HEK293 (cell line): ENCODE results near the gene NXT2.

Experiments
- CTCF ChIA-PET: fragments of 350-600 bp; formaldehyde crosslinking; extraction: SDS; loops from one replicate; lab custom pipeline; 2021; ENCODE audit warnings: antibody characterized with exemption; lab: Yijun Ruan, JAX
- POLR2A ChIA-PET: fragments of 300-600 bp; formaldehyde crosslinking; extraction: SDS; loops from one replicate; lab custom pipeline; 2020; ENCODE audit warnings: antibody characterized with exemption, inconsistent platforms; lab: Yijun Ruan, JAX
- H3K27ac ChIP-seq: fragments of 200-500 bp; sonication (Bioruptor generic); 2 replicates; pipeline ENCODE4 v1.5.1; 2014; ENCODE audit warnings: low read depth, low read length, control low read depth, inconsistent platforms; ENCODE audit errors: extremely low read depth
- H3K36me3 ChIP-seq, 2 experiments: fragments of 200-500 bp in 1 of 2; sonication (Bioruptor generic) in 1 of 2; 1 replicate in 1 of 2; 2 replicates in 1 of 2; pipeline ENCODE4 v1.5.1; 2014 to 2017; ENCODE audit warnings: inconsistent platforms in 2 of 2, low read length in 2 of 2; ENCODE audit not compliant: control insufficient read depth in 2 of 2, insufficient read depth in 1 of 2
- H3K4me1 ChIP-seq: fragments of 200-500 bp; sonication (Bioruptor generic); 2 replicates; pipeline ENCODE4 v1.5.1; 2014; ENCODE audit warnings: mild to moderate bottlenecking, low read length, inconsistent platforms; ENCODE audit not compliant: control insufficient read depth, insufficient read depth
- H3K4me3 ChIP-seq: 2 replicates; pipeline ENCODE4 v1.5.1; 2011; ENCODE audit warnings: low read depth, mild to moderate bottlenecking, control low read depth, low read length, moderate library complexity
- H3K9me3 ChIP-seq: fragments of 200-500 bp; sonication (Bioruptor generic); 2 replicates; pipeline ENCODE4 v1.5.1; 2014; ENCODE audit warnings: low read depth, low read length, inconsistent platforms; ENCODE audit not compliant: control insufficient read depth, insufficient read depth
- GLIS1 ChIP-seq: fragments of 450-650 bp; formaldehyde crosslinking; IDR thresholded peaks from 2 replicates; pipeline ENCODE4 v1.5.1; 2016; ENCODE audit warnings: missing biosample characterization, missing genetic modification characterization
- KLF10 ChIP-seq: fragments of 450-650 bp; IDR thresholded peaks from 2 replicates; pipeline ENCODE4 v1.5.1; 2018; ENCODE audit warnings: missing biosample characterization, mild to moderate bottlenecking, missing genetic modification characterization
- OSR2 ChIP-seq: fragments of 450-650 bp; formaldehyde crosslinking; IDR thresholded peaks from 2 replicates; pipeline ENCODE4 v1.5.1; 2016; ENCODE audit warnings: missing biosample characterization, missing genetic modification characterization
- SALL2 ChIP-seq: fragments of 450-650 bp; formaldehyde crosslinking; IDR thresholded peaks from 2 replicates; pipeline ENCODE4 v1.5.0; 2017; ENCODE audit warnings: missing biosample characterization, mild to moderate bottlenecking, missing genetic modification characterization, borderline replicate concordance
- SP3 ChIP-seq: fragments of 450-650 bp; formaldehyde crosslinking; IDR thresholded peaks from 2 replicates; pipeline ENCODE4 v1.5.1; 2016; ENCODE audit warnings: missing biosample characterization, missing genetic modification characterization
- WT1 ChIP-seq: fragments of 450-650 bp; formaldehyde crosslinking; IDR thresholded peaks from 2 replicates; pipeline ENCODE4 v1.5.1; 2016; ENCODE audit warnings: missing biosample characterization, missing genetic modification characterization
- YY2 ChIP-seq: fragments of 450-650 bp; formaldehyde crosslinking; IDR thresholded peaks from 2 replicates; pipeline ENCODE4 v1.5.1; 2016; ENCODE audit warnings: missing biosample characterization, missing genetic modification characterization
- ZBTB7A ChIP-seq: fragments of 450-650 bp; formaldehyde crosslinking; IDR thresholded peaks from 2 replicates; pipeline ENCODE4 v1.5.1; 2016; ENCODE audit warnings: low read depth, missing biosample characterization, missing genetic modification characterization
- ZFP3 ChIP-seq: fragments of 450-650 bp; formaldehyde crosslinking; IDR thresholded peaks from 2 replicates; pipeline ENCODE4 v1.5.1; 2016; ENCODE audit warnings: low read depth, missing biosample characterization, missing genetic modification characterization
- ZNF114 ChIP-seq: fragments of 450-650 bp; formaldehyde crosslinking; IDR thresholded peaks from 2 replicates; pipeline ENCODE4 v1.5.0; 2017; ENCODE audit warnings: missing biosample characterization, missing genetic modification characterization
- ZNF155 ChIP-seq: fragments of 450-650 bp; formaldehyde crosslinking; IDR thresholded peaks from 2 replicates; pipeline ENCODE4 v1.5.1; 2016; ENCODE audit warnings: missing biosample characterization, missing genetic modification characterization
- ZNF174 ChIP-seq: fragments of 450-650 bp; formaldehyde crosslinking; IDR thresholded peaks from 2 replicates; pipeline ENCODE4 v1.5.0; 2017; ENCODE audit warnings: missing biosample characterization, mild to moderate bottlenecking, missing genetic modification characterization
- ZNF184 ChIP-seq: fragments of 450-650 bp; IDR thresholded peaks from 2 replicates; pipeline ENCODE4 v1.5.1; 2018; ENCODE audit warnings: missing biosample characterization, mild to moderate bottlenecking, missing genetic modification characterization
- ZNF366 ChIP-seq: fragments of 450-650 bp; formaldehyde crosslinking; conservative IDR thresholded peaks from 2 replicates; pipeline ENCODE4 v1.5.1; 2016; ENCODE audit warnings: missing biosample characterization, missing genetic modification characterization
- ZNF394 ChIP-seq: fragments of 450-650 bp; formaldehyde crosslinking; IDR thresholded peaks from 2 replicates; pipeline ENCODE4 v1.5.1; 2016; ENCODE audit warnings: missing biosample characterization, missing genetic modification characterization, mild to moderate bottlenecking, moderate library complexity, borderline replicate concordance
- ZNF404 ChIP-seq: fragments of 450-650 bp; formaldehyde crosslinking; IDR thresholded peaks from 2 replicates; pipeline ENCODE4 v1.5.1; 2017; ENCODE audit warnings: missing biosample characterization, missing genetic modification characterization
- ZNF501 ChIP-seq: fragments of 450-650 bp; formaldehyde crosslinking; IDR thresholded peaks from 2 replicates; pipeline ENCODE4 v1.5.1; 2016; ENCODE audit warnings: missing biosample characterization, missing genetic modification characterization
- ZNF514 ChIP-seq: fragments of 450-650 bp; formaldehyde crosslinking; IDR thresholded peaks from 2 replicates; pipeline ENCODE4 v1.5.1; 2016; ENCODE audit warnings: missing biosample characterization, missing genetic modification characterization
- ZNF530 ChIP-seq: fragments of 450-650 bp; formaldehyde crosslinking; IDR thresholded peaks from 2 replicates; pipeline ENCODE4 v1.5.1; 2016; ENCODE audit warnings: low read depth, missing biosample characterization, missing genetic modification characterization
- ZNF548 ChIP-seq: fragments of 450-650 bp; formaldehyde crosslinking; IDR thresholded peaks from 2 replicates; pipeline ENCODE4 v1.5.1; 2016; ENCODE audit warnings: missing biosample characterization, missing genetic modification characterization
- ZNF624 ChIP-seq: fragments of 450-650 bp; formaldehyde crosslinking; IDR thresholded peaks from 2 replicates; pipeline ENCODE4 v1.5.1; 2017; ENCODE audit warnings: missing biosample characterization, missing genetic modification characterization
- ZNF670 ChIP-seq: fragments of 450-650 bp; formaldehyde crosslinking; IDR thresholded peaks from 2 replicates; pipeline ENCODE4 v1.5.1; 2016; ENCODE audit warnings: missing biosample characterization, missing genetic modification characterization, low read depth
- ZNF701 ChIP-seq: fragments of 450-650 bp; formaldehyde crosslinking; IDR thresholded peaks from 2 replicates; pipeline ENCODE4 v1.5.1; 2016; ENCODE audit warnings: missing biosample characterization, missing genetic modification characterization
- TF ChIP-seq, protein P1 (sequence below): fragments of 450-650 bp; formaldehyde crosslinking; IDR thresholded peaks from 2 replicates; pipeline ENCODE4 v1.5.1; 2016; ENCODE audit warnings: missing biosample characterization, missing genetic modification characterization
- TF ChIP-seq, protein P2 (sequence below): fragments of 450-650 bp; formaldehyde crosslinking; IDR thresholded peaks from 2 replicates; pipeline ENCODE4 v1.5.1; 2016; ENCODE audit warnings: missing biosample characterization, missing genetic modification characterization
- TF ChIP-seq, protein P3 (sequence below): fragments of 450-650 bp; formaldehyde crosslinking; IDR thresholded peaks from 2 replicates; pipeline ENCODE4 v1.5.1; 2016; ENCODE audit warnings: missing biosample characterization, missing genetic modification characterization
- TF ChIP-seq, protein P4 (sequence below): fragments of 450-650 bp; formaldehyde crosslinking; IDR thresholded peaks from 2 replicates; pipeline ENCODE4 v1.5.1; 2016; ENCODE audit warnings: missing biosample characterization, missing genetic modification characterization
- TF ChIP-seq, protein P5 (sequence below): fragments of 450-650 bp; formaldehyde crosslinking; IDR thresholded peaks from 2 replicates; pipeline ENCODE4 v1.5.1; 2016; ENCODE audit warnings: missing biosample characterization, missing genetic modification characterization, low read depth

NXT2 gene

DNA sequence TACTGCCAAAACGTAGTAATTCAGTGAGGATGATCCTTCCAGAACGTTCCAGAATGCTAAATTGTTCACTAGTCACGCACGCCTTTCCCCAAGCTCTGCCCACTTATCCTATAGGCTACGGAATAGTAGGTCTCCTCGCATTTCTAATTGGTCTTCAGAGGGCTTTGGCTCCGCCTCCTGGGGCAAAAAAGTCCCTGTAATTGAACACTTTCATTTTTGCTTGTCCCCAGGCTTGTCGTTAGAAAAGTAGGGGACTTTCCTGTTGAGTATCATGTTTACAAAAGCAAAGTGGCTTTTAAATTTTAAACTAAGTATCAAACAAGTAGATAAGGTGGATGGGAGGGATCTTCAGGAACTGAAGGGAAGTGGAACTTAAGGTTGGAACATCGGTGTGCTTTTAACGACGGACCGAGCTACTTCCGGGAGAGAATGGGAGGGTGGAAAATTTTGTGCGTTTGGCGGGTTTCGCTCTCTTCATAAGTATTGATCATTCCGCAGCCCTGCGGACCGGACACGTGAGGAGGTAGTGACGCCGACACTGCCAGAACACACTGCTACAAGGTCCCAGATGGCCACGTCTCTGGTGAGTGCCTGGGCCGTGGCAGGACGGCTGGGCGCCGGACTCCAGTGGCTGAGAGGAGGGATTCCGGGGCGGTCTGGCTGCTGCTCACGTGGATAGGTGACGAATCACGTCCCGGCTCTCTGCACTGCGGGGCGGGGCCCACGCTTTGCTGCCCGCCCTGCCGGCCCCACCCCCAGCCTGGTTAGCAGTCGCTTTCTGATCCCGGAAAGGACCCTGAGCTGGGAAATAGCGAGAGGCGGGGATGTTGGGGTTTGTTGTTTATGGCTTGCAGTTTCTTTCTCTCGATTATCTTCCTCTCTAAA lies at the start of gene NXT2:
NXT2 (plus strand) TSS at position 406 of the 885 bp plus-strand sequence; CDS start at position 569, 163 bp downstream.
- Histone ChIP-seq H3K4me3 (peak within 1 kb of the TSS; percentile 48), H3K4me1 (no peaks in the 10 kb centered on the region), H3K36me3 (no peaks in the 10 kb centered on the region), H3K27ac (peak within 1 kb of the TSS; percentile 51), H3K9me3 (no peaks in the 10 kb centered on the region)
- POLR2A ChIA-PET: interaction anchor here (0.5 to 1.4 kb wide), 6 partner anchors 9 to 466 kb away, joined by 3 to 11 read pairs (median 4); partner anchors contain the start of gene TMEM164
- CTCF ChIA-PET: interaction anchor here (0.7 to 3.1 kb wide), 3 partner anchors 95 to 320 kb away, joined by 3 to 9 read pairs (median 3); no protein-coding TSS in a partner anchor
- TF ChIP-seq, protein P1, sequence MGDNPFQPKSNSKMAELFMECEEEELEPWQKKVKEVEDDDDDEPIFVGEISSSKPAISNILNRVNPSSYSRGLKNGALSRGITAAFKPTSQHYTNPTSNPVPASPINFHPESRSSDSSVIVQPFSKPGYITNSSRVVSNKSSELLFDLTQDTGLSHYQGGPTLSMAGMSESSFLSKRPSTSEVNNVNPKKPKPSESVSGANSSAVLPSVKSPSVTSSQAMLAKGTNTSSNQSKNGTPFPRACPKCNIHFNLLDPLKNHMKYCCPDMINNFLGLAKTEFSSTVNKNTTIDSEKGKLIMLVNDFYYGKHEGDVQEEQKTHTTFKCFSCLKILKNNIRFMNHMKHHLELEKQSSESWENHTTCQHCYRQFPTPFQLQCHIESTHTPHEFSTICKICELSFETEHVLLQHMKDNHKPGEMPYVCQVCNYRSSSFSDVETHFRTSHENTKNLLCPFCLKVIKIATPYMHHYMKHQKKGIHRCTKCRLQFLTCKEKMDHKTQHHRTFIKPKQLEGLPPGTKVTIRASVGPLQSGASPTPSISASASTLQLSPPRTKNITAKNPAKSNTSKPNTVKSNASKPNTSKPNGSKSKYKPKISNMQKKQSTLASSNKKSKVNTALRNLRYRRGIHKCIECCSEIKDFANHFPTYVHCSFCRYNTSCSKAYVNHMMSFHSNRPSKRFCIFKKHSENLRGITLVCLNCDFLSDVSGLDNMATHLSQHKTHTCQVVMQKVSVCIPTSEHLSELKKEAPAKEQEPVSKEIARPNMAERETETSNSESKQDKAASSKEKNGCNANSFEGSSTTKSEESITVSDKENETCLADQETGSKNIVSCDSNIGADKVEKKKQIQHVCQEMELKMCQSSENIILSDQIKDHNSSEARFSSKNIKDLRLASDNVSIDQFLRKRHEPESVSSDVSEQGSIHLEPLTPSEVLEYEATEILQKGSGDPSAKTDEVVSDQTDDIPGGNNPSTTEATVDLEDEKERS (tag by site-specific recombination): 0 out of 2 replicates have a peak, but pooled peaks have one; percentile 66
- TF ChIP-seq KLF10: no peak
- no peak for TF ChIP-seq OSR2 (tag by site-specific recombination)
- peak; percentile 53; the same call in 1 of the 2 replicates for TF ChIP-seq ZNF394 (tag by site-specific recombination)
- peak; percentile 36; the same call in 1 of the 2 replicates for TF ChIP-seq ZNF366 (tag by site-specific recombination)
- TF ChIP-seq SALL2 (tag by site-specific recombination): no peak
- no peak for TF ChIP-seq ZNF548 (tag by site-specific recombination)
- no peak for TF ChIP-seq GLIS1 (tag by site-specific recombination)
- TF ChIP-seq ZFP3 (tag by site-specific recombination): no peak
- TF ChIP-seq ZNF624 (tag by site-specific recombination): no peak
- no peak for TF ChIP-seq ZNF514 (tag by site-specific recombination)
- TF ChIP-seq ZNF174 (tag by site-specific recombination): no peak
- TF ChIP-seq ZNF530: no peak
- TF ChIP-seq SP3 (tag by site-specific recombination): peak; percentile 93
- no peak for TF ChIP-seq ZNF114 (tag by site-specific recombination)
- TF ChIP-seq ZNF404 (tag by site-specific recombination): no peak
- no peak; the same call in 1 of the 2 replicates for TF ChIP-seq YY2 (tag by site-specific recombination)
- TF ChIP-seq, protein P2, sequence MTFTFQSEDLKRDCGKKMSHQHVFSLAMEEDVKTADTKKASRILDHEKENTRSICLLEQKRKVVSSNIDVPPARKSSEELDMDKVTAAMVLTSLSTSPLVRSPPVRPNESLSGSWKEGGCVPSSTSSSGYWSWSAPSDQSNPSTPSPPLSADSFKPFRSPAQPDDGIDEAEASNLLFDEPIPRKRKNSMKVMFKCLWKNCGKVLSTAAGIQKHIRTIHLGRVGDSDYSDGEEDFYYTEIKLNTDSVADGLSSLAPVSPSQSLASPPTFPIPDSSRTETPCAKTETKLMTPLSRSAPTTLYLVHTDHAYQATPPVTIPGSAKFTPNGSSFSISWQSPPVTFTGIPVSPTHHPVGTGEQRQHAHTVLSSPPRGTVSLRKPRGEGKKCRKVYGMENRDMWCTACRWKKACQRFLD (tag by site-specific recombination): 0 out of 2 replicates have a peak, but pooled peaks have one; percentile 20
- TF ChIP-seq, protein P3, sequence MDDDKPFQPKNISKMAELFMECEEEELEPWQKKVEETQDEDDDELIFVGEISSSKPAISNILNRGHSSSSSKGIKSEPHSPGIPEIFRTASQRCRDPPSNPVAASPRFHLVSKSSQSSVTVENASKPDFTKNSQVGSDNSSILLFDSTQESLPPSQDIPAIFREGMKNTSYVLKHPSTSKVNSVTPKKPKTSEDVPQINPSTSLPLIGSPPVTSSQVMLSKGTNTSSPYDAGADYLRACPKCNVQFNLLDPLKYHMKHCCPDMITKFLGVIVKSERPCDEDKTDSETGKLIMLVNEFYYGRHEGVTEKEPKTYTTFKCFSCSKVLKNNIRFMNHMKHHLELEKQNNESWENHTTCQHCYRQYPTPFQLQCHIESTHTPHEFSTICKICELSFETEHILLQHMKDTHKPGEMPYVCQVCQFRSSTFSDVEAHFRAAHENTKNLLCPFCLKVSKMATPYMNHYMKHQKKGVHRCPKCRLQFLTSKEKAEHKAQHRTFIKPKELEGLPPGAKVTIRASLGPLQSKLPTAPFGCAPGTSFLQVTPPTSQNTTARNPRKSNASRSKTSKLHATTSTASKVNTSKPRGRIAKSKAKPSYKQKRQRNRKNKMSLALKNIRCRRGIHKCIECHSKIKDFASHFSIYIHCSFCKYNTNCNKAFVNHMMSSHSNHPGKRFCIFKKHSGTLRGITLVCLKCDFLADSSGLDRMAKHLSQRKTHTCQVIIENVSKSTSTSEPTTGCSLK (tag by site-specific recombination): no peak
- TF ChIP-seq ZNF155 (tag by site-specific recombination): no peak
- TF ChIP-seq, protein P4, sequence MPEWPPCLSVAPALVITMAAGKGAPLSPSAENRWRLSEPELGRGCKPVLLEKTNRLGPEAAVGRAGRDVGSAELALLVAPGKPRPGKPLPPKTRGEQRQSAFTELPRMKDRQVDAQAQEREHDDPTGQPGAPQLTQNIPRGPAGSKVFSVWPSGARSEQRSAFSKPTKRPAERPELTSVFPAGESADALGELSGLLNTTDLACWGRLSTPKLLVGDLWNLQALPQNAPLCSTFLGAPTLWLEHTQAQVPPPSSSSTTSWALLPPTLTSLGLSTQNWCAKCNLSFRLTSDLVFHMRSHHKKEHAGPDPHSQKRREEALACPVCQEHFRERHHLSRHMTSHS (tag by site-specific recombination): 0 out of 2 replicates have a peak, but pooled peaks have one; percentile 18
- TF ChIP-seq ZNF184 (tag by site-specific recombination): 0 out of 2 replicates have a peak, but pooled peaks have one; percentile 40
- no peak for TF ChIP-seq ZBTB7A (tag by site-specific recombination)
- TF ChIP-seq WT1 (tag by site-specific recombination): no peak
- peak; percentile 76; the same call in 1 of the 2 replicates for TF ChIP-seq ZNF501 (tag by site-specific recombination)
- TF ChIP-seq ZNF701 (tag by site-specific recombination): no peak
- no peak for TF ChIP-seq ZNF670 (tag by site-specific recombination)
- TF ChIP-seq, protein P5, sequence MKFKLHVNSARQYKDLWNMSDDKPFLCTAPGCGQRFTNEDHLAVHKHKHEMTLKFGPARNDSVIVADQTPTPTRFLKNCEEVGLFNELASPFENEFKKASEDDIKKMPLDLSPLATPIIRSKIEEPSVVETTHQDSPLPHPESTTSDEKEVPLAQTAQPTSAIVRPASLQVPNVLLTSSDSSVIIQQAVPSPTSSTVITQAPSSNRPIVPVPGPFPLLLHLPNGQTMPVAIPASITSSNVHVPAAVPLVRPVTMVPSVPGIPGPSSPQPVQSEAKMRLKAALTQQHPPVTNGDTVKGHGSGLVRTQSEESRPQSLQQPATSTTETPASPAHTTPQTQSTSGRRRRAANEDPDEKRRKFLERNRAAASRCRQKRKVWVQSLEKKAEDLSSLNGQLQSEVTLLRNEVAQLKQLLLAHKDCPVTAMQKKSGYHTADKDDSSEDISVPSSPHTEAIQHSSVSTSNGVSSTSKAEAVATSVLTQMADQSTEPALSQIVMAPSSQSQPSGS: no peak
